Panc1 (cell line): Measurements from ENCODE around the gene SIRPA. TPM values are rescaled to one million over a fixed set of nuclear protein-coding genes. Genes with fewer than 3 reads are reported as not detected.

Source experiments
- ATAC-seq: fragments of 200-7000 bp; cut with Tn5 transposase; 2 replicates; pipeline ENCODE4 v1.9.1; 2020; ENCODE audit warnings: mild to moderate bottlenecking, moderate library complexity
- BruUV-seq: library from RNA; stranded (reverse); fragments of 400-500 nt; replicated peaks from 2 replicates; lab custom pipeline; 2021; lab: Mats Ljungman, UMichigan
- CTCF ChIA-PET: fragments of 300-600 bp; sonication (Branson Sonifier 250); formaldehyde crosslinking; loops from one replicate; lab custom pipeline; 2022; ENCODE audit warnings: antibody characterized with exemption; lab: Charles Lee
- POLR2A ChIA-PET: fragments of 300-600 bp; sonication (Branson Sonifier 250); formaldehyde crosslinking; loops from one replicate; lab custom pipeline; 2022; ENCODE audit warnings: antibody characterized with exemption; lab: Charles Lee
- DNase-seq: peaks from one replicate; pipeline ENCODE4 v3.0.0-alpha.2; 2010; ENCODE audit warnings: low read depth, low spot score
- H3K27ac ChIP-seq: 2 replicates; pipeline ENCODE4 v1.5.1; 2011; ENCODE audit warnings: mild to moderate bottlenecking, low read length, inconsistent platforms
- H3K27me3 ChIP-seq: fragments of 200-500 bp; sonication (Bioruptor generic); 2 replicates; pipeline ENCODE4 v1.6.0; 2014; ENCODE audit warnings: low read length, inconsistent platforms; ENCODE audit not compliant: control insufficient read depth, insufficient read depth
- H3K36me3 ChIP-seq: fragments of 200-500 bp; sonication (Bioruptor generic); 2 replicates; pipeline ENCODE4 v1.5.1; 2014; ENCODE audit warnings: inconsistent platforms, mild to moderate bottlenecking, low read length, moderate library complexity; ENCODE audit not compliant: control insufficient read depth, insufficient read depth
- H3K4me1 ChIP-seq: 2 replicates; pipeline ENCODE4 v1.5.1; 2011; ENCODE audit warnings: inconsistent platforms, mild to moderate bottlenecking, low read length, moderate library complexity; ENCODE audit not compliant: control insufficient read depth, insufficient read depth
- H3K4me3 ChIP-seq, 2 experiments: 2 replicates each; pipeline ENCODE4 v1.5.1; 2011 to 2012; ENCODE audit warnings: low read depth in 2 of 2, low read length in 2 of 2, mild to moderate bottlenecking in 2 of 2, inconsistent platforms in 1 of 2, moderate library complexity in 1 of 2
- H3K9me3 ChIP-seq: fragments of 200-500 bp; sonication (Bioruptor generic); 2 replicates; pipeline ENCODE4 v1.5.1; 2014; ENCODE audit warnings: low read depth, mild to moderate bottlenecking, inconsistent platforms, low read length, moderate library complexity; ENCODE audit not compliant: control insufficient read depth, insufficient read depth
- CTCF ChIP-seq: fragments of 450-650 bp; IDR thresholded peaks from 2 replicates; pipeline ENCODE4 v1.5.1; 2017; ENCODE audit warnings: mild to moderate bottlenecking
- POLR2AphosphoS5 ChIP-seq: IDR thresholded peaks from 2 replicates; pipeline ENCODE4 v1.6.1; 2012; ENCODE audit warnings: mild to moderate bottlenecking, low read depth, low read length, moderate library complexity
- SIN3A ChIP-seq: IDR thresholded peaks from 2 replicates; pipeline ENCODE4 v1.6.1; 2012; ENCODE audit warnings: low read depth, mild to moderate bottlenecking, low read length, moderate library complexity, borderline replicate concordance; ENCODE audit not compliant: insufficient read depth
- TCF7L2 ChIP-seq: IDR thresholded peaks from 2 replicates; pipeline ENCODE4 v1.6.1; 2011; ENCODE audit warnings: mild to moderate bottlenecking, low read depth, low read length, inconsistent platforms
- in situ Hi-C: cut with HindIII; loops from 2 replicates; pipeline ENCODE4 v1.10.0; 2016; ENCODE audit warnings: low sequenced_read_pairs, low pct_unique_long_range_greater_than_20kb
- intact Hi-C: fragments of 100-400 bp; cut with micrococcal nuclease; formaldehyde crosslinking; loops from one replicate; pipeline ENCODE4 v1.10.0; 2022; ENCODE audit not compliant: unreplicated experiment
- total RNA-seq: library from RNA; stranded (reverse); gene quantifications from one replicate; pipeline ENCODE4 v1.2.1, GENCODE V29; 2021; ENCODE audit not compliant: unreplicated experiment
- TF ChIP-seq, protein P1 (sequence below), 2 experiments: IDR thresholded peaks; 2 replicates each; pipeline ENCODE4 v1.6.1; 2011 to 2012; ENCODE audit warnings: low read depth in 2 of 2, control low read depth in 1 of 2, low read length in 1 of 2, mild to moderate bottlenecking in 1 of 2, moderate library complexity in 1 of 2; ENCODE audit not compliant: insufficient read depth in 1 of 2

The SIRPA gene
- total RNA-seq, 1 experiment from 2014 or later = 2.4 TPM

GRCh38 chr20:1892119-1892385 lies 3.2 kb upstream of the SIRPA start:
- in situ Hi-C loops (no loop called here), intact Hi-C loops (no loop called here)
- DNase-seq (no peak), ATAC-seq (no peak)
- TF ChIP-seq TCF7L2 (no peak), SIN3A (no peak), POLR2AphosphoS5 (no peak), CTCF (no peak)
- TF ChIP-seq, protein P1, sequence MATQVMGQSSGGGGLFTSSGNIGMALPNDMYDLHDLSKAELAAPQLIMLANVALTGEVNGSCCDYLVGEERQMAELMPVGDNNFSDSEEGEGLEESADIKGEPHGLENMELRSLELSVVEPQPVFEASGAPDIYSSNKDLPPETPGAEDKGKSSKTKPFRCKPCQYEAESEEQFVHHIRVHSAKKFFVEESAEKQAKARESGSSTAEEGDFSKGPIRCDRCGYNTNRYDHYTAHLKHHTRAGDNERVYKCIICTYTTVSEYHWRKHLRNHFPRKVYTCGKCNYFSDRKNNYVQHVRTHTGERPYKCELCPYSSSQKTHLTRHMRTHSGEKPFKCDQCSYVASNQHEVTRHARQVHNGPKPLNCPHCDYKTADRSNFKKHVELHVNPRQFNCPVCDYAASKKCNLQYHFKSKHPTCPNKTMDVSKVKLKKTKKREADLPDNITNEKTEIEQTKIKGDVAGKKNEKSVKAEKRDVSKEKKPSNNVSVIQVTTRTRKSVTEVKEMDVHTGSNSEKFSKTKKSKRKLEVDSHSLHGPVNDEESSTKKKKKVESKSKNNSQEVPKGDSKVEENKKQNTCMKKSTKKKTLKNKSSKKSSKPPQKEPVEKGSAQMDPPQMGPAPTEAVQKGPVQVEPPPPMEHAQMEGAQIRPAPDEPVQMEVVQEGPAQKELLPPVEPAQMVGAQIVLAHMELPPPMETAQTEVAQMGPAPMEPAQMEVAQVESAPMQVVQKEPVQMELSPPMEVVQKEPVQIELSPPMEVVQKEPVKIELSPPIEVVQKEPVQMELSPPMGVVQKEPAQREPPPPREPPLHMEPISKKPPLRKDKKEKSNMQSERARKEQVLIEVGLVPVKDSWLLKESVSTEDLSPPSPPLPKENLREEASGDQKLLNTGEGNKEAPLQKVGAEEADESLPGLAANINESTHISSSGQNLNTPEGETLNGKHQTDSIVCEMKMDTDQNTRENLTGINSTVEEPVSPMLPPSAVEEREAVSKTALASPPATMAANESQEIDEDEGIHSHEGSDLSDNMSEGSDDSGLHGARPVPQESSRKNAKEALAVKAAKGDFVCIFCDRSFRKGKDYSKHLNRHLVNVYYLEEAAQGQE (IDR thresholded peaks at IDR 0.05; ENCODE audit: insufficient read depth in 1 of 2, low read depth in 2 of 2, low read length in 1 of 2) = no peak
- BruUV-seq = no TSS peak
- H3K9me3 ChIP-seq = no peaks in the 10 kb centered on the region
- H3K27me3 ChIP-seq = peaks cover 2% of the 10 kb centered on the region; the same call in 1 of the 2 replicates
- ChIA-PET POLR2A (no interaction called here), CTCF (no interaction called here)
- H3K27ac ChIP-seq = no peak overlapping the region
- no peaks in the 10 kb centered on the region for H3K4me1 ChIP-seq
- no peak overlapping the region for H3K4me3 ChIP-seq
- no peaks in the 10 kb centered on the region for H3K36me3 ChIP-seq

DNA sequence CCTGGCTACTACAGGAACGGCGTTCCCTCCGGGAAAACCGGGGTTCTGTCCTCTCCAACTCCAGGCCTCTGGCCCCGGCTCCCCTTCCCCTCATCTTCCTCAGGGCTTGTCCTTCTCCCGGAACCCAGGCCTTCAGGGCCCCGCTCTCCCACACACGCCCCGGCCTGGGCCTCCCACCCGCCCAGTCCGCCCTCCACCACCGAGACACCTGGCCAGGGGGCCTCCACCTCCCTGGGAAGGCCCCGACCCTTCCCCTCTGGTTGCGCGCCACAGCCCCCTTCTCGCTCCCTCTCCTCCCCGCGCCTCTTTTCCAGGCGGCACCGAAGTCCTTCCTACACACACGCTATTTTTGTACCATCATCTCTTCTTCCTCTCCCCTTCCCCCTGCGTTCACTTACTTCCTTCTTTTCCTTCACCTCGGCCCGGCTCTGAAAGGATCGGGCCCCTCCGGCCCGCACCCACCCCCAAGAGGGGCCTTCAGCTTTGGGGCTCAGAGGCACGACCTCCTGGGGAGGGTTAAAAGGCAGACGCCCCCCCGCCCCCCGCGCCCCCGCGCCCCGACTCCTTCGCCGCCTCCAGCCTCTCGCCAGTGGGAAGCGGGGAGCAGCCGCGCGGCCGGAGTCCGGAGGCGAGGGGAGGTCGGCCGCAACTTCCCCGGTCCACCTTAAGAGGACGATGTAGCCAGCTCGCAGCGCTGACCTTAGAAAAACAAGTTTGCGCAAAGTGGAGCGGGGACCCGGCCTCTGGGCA lies 1.3 kb upstream of the SIRPA start:
- CTCF ChIA-PET = no interaction called here
- Histone ChIP-seq H3K27ac (no peak overlapping the region), H3K27me3 (peaks cover 2% of the 10 kb centered on the region; the same call in 1 of the 2 replicates), H3K36me3 (no peaks in the 10 kb centered on the region), H3K9me3 (no peaks in the 10 kb centered on the region), H3K4me1 (no peaks in the 10 kb centered on the region), H3K4me3 (peak overlapping the region; percentile 45 to 50)
- no TSS peak for BruUV-seq
- in situ Hi-C loops = no loop called here
- intact Hi-C loops = no loop called here
- POLR2A ChIA-PET = no interaction called here
- DNase-seq = no peak
- no peak for TF ChIP-seq TCF7L2
- TF ChIP-seq, protein P1 (IDR thresholded peaks at IDR 0.05; ENCODE audit: insufficient read depth in 1 of 2, low read depth in 2 of 2, low read length in 1 of 2) = no peak
- no peak for ATAC-seq
